ENCODE measurements around the gene ASAP2.

The ASAP2 gene

GRCh38 chr2:9274701-9275343 is 68.2 kb downstream of the ASAP2 start:
- H3K36me3 ChIP-seq (replicated peaks; ENCODE audit: insufficient read depth, low read length), result no peaks in the 10 kb centered on the region
- H2AFZ ChIP-seq (ENCODE audit: low read length), result no peak overlapping the region
- H3K79me2 ChIP-seq (ENCODE audit: low read length), result no peaks in the 10 kb centered on the region
- no peaks in the 10 kb centered on the region for H3K4me1 ChIP-seq (ENCODE audit: low read length)
- no peak for DNase-seq
- H3K4me3 ChIP-seq (ENCODE audit: low read length), result no peak overlapping the region
- no peak overlapping the region for H3K27ac ChIP-seq (ENCODE audit: low read length)
- no peaks in the 10 kb centered on the region for H3K9me2 ChIP-seq (replicated peaks; ENCODE audit: insufficient read depth, low read length)
- no peaks in the 10 kb centered on the region for H3F3A ChIP-seq (ENCODE audit: insufficient read depth, low read length)
- H3K9me3 ChIP-seq (replicated peaks; ENCODE audit: insufficient read depth, low read length), result no peaks in the 10 kb centered on the region
- TF ChIP-seq EZH2phosphoT487 (IDR thresholded peaks at IDR 0.05; ENCODE audit: low read length), result no peak
- TF ChIP-seq, protein P1, sequence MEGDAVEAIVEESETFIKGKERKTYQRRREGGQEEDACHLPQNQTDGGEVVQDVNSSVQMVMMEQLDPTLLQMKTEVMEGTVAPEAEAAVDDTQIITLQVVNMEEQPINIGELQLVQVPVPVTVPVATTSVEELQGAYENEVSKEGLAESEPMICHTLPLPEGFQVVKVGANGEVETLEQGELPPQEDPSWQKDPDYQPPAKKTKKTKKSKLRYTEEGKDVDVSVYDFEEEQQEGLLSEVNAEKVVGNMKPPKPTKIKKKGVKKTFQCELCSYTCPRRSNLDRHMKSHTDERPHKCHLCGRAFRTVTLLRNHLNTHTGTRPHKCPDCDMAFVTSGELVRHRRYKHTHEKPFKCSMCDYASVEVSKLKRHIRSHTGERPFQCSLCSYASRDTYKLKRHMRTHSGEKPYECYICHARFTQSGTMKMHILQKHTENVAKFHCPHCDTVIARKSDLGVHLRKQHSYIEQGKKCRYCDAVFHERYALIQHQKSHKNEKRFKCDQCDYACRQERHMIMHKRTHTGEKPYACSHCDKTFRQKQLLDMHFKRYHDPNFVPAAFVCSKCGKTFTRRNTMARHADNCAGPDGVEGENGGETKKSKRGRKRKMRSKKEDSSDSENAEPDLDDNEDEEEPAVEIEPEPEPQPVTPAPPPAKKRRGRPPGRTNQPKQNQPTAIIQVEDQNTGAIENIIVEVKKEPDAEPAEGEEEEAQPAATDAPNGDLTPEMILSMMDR (IDR thresholded peaks at IDR 0.05; ENCODE audit: low read length), result no peak
- TF ChIP-seq EZH2 (optimal IDR thresholded peaks at IDR 0.05; ENCODE audit: low read depth, low read length), result no peak
- H4K20me1 ChIP-seq (ENCODE audit: insufficient read depth, low read length), result no peaks in the 10 kb centered on the region
- no peak overlapping the region for H3K9ac ChIP-seq (ENCODE audit: low read length)
- H3K4me2 ChIP-seq (ENCODE audit: low read depth, low read length), result no peak overlapping the region
- no peaks in the 10 kb centered on the region for H3K27me3 ChIP-seq (replicated peaks; ENCODE audit: insufficient read depth, low read length)

- Histone ChIP-seq H3K9me2 (replicated peaks; ENCODE audit: insufficient read depth, low read length) (no peaks in the 10 kb centered on the region), H3K27me3 (replicated peaks; ENCODE audit: insufficient read depth, low read length) (no peaks in the 10 kb centered on the region), H3K36me3 (replicated peaks; ENCODE audit: insufficient read depth, low read length) (no peaks in the 10 kb centered on the region), H3K4me1 (ENCODE audit: low read length) (no peaks in the 10 kb centered on the region), H3K4me2 (ENCODE audit: low read depth, low read length) (no peak overlapping the region), H3K9me3 (replicated peaks; ENCODE audit: insufficient read depth, low read length) (no peaks in the 10 kb centered on the region), H3K9ac (ENCODE audit: low read length) (no peak overlapping the region), H2AFZ (ENCODE audit: low read length) (no peak overlapping the region), H3K79me2 (ENCODE audit: low read length) (no peaks in the 10 kb centered on the region), H3K4me3 (ENCODE audit: low read length) (no peak overlapping the region), H3K27ac (ENCODE audit: low read length) (no peak overlapping the region), H3F3A (ENCODE audit: insufficient read depth, low read length) (no peaks in the 10 kb centered on the region), H4K20me1 (ENCODE audit: insufficient read depth, low read length) (no peaks in the 10 kb centered on the region)
- DNase-seq, result no peak
- TF ChIP-seq, protein P1 (IDR thresholded peaks at IDR 0.05; ENCODE audit: low read length), result no peak
- TF ChIP-seq EZH2 (optimal IDR thresholded peaks at IDR 0.05; ENCODE audit: low read depth, low read length) (no peak), EZH2phosphoT487 (IDR thresholded peaks at IDR 0.05; ENCODE audit: low read length) (no peak)
These were observed 68.8 kb downstream of the ASAP2 start for GRCh38 chr2:9275399-9275798.

- no peak for DNase-seq
- TF ChIP-seq, protein P1 (IDR thresholded peaks at IDR 0.05; ENCODE audit: low read length), result no peak
- no peak for TF ChIP-seq EZH2phosphoT487 (IDR thresholded peaks at IDR 0.05; ENCODE audit: low read length)
- no peak for TF ChIP-seq EZH2 (optimal IDR thresholded peaks at IDR 0.05; ENCODE audit: low read depth, low read length)
- H3K27me3 ChIP-seq (replicated peaks; ENCODE audit: insufficient read depth, low read length), result no peaks in the 10 kb centered on the region
- no peaks in the 10 kb centered on the region for H3K9me2 ChIP-seq (replicated peaks; ENCODE audit: insufficient read depth, low read length)
- no peak overlapping the region for H3K4me2 ChIP-seq (ENCODE audit: low read depth, low read length)
- H2AFZ ChIP-seq (ENCODE audit: low read length), result no peak overlapping the region
- H3K79me2 ChIP-seq (ENCODE audit: low read length), result no peaks in the 10 kb centered on the region
- no peak overlapping the region for H3K4me3 ChIP-seq (ENCODE audit: low read length)
- H3K4me1 ChIP-seq (ENCODE audit: low read length), result no peaks in the 10 kb centered on the region
- H3K27ac ChIP-seq (ENCODE audit: low read length), result no peak overlapping the region
- no peaks in the 10 kb centered on the region for H3K36me3 ChIP-seq (replicated peaks; ENCODE audit: insufficient read depth, low read length)
- H3F3A ChIP-seq (ENCODE audit: insufficient read depth, low read length), result no peaks in the 10 kb centered on the region
- no peaks in the 10 kb centered on the region for H3K9me3 ChIP-seq (replicated peaks; ENCODE audit: insufficient read depth, low read length)
- H4K20me1 ChIP-seq (ENCODE audit: insufficient read depth, low read length), result no peaks in the 10 kb centered on the region
- no peak overlapping the region for H3K9ac ChIP-seq (ENCODE audit: low read length)
These were observed 69.5 kb downstream of the ASAP2 start for GRCh38 chr2:9276074-9276473.
